GM12873 (cell line): ENCODE data around the gene OR51I1.

Source experiments
- CTCF ChIP-seq: IDR thresholded peaks from 2 replicates; pipeline ENCODE4 v1.5.1; 2012; ENCODE audit warnings: low read depth, mild to moderate bottlenecking, moderate library complexity, low read length, control low read depth; ENCODE audit not compliant: insufficient read depth; ENCODE audit errors: missing control alignments

OR51I1 gene

DNA sequence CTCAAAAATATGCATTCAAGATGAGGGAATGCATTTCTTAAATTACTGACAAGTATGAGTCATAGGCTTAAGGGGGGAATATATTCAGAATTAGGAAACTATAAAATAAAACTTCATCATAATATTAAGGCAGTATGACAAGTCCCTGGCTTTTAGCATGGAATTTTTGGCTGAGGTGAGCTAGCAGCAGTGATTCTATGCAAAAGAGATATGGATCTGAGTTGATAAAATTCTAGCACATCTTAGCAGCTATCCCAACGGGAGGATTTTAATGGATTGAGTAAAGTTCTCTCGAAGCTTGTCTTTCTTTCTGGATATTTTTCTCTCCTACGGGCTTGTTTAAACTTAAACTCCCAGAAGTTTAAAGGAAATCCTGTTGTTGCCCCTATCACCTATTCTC, 18.2 kb downstream of the OR51I1 start:
- no peak for TF ChIP-seq CTCF

GRCh38 chr11:5421811-5422210, 19.5 kb downstream of the OR51I1 start, which contains the start of gene OR51Q1:
OR51Q1 (plus strand) TSS chr11:5422111; CDS start chr11:5422201, 90 bp downstream.
- no peak for TF ChIP-seq CTCF

DNA sequence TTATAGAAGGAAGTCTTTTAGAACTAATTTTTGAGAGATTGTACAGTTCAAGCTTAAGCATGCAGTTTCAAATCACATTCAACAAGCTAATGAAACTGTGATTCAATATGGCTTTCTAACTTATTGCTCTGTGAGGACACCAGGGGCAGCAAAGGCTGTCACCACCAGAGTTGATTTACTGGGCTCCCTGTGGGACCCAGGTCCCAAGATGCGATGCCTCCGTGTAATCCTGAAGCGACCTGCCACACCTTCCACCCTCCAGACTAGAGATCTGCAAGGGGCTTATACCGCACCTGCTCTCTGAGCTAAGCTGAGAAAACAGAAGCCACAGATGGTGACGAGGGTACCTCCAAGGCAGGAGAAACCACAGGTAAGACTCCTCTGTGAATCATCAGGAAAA, 20.3 kb downstream of the OR51I1 start:
- no peak for TF ChIP-seq CTCF

DNA sequence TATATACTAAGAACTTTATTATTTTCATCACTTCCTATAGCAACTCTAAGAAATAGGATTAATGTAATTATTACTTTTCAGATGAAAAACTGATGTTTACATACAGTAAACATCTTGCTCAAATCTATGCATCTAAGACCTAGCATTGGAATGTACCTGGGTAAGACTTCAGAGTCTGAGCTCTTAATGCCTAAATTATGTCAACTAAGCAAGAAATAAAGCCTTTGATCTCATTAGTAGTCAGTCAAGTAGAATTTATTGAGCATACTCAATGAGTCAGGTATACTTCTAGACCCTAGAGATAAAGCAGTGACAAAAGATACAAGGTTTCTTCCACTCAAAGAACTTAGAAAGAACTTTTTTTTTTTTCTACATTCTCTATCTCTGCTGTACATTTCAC, 36.1 kb downstream of the OR51I1 start:
- TF ChIP-seq CTCF = no peak

GRCh38 chr11:5398936-5399335, 42.4 kb downstream of the OR51I1 start:
- TF ChIP-seq CTCF = no peak

- TF ChIP-seq CTCF = no peak
Observed at GRCh38 chr11:5394091-5394490, 47.2 kb downstream of the OR51I1 start.
